ENCODE data around the gene SDHAF4. TPM values are rescaled to one million over a fixed set of nuclear protein-coding genes. Genes with fewer than 3 reads are reported as not detected.
"Not testable (repeated sequence)": the region's sequence is repeated elsewhere in the genome, so short reads cannot be mapped to it uniquely, and the experiment has no call there.

SDHAF4 gene
- polyA plus RNA-seq, 4 donors: 16.0 to 24.8 (median 20.8) TPM

DNA sequence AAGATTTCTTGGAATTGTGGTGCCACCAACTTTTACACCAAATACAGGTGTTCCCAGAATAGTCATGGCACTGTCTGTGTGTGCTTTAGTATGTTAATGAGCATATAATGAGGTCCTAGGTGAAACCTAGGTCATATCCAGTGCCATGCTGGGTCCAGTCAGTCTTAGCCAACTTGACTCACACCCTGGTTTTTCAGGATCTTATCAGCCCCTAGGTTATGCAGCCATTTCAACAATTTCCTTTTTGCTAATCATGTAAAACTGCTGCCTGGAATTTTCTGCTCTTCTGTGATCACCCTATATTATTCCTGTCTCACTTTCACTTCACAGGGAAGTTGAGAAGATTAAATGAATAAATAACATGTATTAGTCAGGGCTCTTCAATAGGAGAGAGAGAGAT is 23.7 kb downstream of the SDHAF4 start:
- no peak for DNase-seq (ENCODE audit: low read depth in 4 of 4, low spot score in 2 of 4)

DNA sequence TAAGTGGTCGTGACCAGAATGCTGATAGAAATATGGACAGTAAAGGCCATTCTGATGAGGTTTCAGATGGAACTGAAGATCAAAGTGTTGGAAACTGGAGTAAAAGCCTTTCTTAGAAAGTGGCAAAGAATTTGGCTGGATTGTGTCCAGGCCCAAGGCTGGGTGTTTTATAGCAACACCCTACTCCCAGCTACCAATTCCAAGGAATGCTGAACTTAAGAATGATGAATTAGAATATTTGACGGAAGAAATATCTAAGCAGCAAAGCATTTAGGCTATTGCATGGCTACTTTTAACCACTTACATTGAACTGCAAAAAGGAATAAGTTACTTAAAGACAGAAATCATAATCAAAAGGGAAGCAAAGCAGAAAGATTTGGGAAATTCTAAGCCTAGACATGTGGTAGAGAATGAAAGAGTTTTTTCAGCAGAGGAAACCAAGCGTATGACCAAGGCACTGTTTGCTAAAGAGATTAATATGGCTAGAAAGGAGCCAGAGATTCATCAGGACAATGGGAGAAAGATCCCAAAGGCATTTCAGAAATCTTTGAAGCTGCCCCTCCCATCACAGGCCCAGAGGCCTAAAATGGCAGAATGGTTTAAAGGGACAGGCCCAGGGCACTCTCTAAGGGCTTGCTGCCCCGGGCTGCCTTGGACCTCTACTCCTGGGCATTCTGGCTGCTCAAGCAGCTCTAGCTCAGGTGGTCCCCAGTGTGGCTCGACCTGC is 25.8 kb downstream of the SDHAF4 start:
- DNase-seq (ENCODE audit: low read depth in 4 of 4, low spot score in 2 of 4): no peak

DNA sequence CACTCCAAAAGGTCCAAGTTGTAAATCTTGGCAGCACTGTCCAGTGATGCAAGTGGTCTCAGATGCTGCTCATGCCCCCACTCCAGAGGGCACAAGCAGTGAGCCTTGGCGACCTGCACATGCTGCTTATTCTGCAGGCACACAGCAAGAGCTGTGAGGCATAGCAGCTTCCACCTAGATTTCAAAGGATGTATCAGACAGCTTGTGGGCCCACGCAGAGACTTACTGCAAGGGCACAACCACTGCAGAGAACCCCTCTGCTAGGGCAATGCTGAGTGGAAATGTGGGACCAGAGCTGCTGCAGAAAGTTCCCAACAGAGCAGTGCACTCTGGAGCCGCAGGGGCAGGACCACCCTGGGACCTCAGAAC is 26.4 kb downstream of the SDHAF4 start:
- DNase-seq (ENCODE audit: low read depth in 4 of 4, low spot score in 2 of 4): no peak

DNA sequence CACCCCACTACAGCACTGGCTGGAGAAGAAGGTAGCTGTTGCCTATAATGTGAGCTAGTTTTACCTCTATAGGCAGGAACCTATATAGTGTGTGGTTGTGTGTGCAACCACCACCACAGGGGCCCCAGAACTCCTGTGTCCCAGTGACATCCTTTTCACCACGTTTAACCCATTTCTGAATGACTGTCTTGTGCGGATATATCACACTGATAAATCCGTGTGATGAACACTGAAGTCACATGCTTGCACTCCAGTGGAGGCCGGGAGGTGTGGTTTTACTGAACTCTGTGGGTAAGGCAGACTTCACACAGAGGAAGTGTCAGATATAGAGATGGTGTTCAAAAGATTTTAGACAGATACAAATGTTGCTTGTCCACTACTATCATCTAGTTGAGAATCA is 32.5 kb downstream of the SDHAF4 start:
- DNase-seq (ENCODE audit: low read depth in 4 of 4, low spot score in 2 of 4): no peak

DNA sequence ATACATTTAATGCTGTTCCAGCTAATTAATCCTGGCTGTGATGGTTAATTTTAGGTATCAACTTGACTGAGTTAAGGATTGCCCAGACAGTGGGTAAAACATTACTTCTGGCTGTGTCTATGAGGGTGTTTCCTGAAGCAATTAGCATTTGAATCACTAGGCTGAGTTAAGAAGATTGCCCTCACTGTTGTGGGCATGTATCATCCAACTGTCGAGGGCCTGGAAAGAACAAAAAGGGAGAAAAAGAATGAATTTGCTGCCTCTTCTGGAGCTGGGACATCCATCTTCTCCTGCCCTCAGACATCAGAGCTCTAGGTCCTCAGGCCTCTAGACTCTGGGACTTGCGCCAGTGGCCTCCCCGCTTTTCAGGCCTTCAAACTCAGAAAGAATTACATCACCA is 34.3 kb downstream of the SDHAF4 start:
- DNase-seq (ENCODE audit: low read depth in 4 of 4, low spot score in 2 of 4): no peak

DNA sequence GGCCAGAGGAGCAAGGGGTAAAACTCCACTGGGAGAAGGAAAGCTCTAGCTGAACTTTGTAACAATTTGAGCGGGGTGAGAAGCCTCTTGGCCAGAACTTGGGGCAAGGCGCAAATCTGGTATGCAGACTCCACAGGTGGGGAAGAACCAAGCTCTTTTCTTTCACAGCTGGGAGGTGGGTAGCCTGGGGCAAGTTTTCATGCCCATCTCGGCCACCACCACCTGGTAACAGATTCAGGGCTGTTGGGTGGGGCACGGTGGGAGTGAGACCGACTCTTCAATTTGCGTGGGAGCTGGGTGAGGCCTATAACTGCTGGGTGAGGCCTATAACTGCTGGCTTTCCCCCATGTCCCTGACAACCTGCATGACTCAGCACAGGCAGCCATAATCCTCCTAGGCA is 37.5 kb downstream of the SDHAF4 start:
- DNase-seq (ENCODE audit: low read depth in 4 of 4, low spot score in 2 of 4): no peak

DNA sequence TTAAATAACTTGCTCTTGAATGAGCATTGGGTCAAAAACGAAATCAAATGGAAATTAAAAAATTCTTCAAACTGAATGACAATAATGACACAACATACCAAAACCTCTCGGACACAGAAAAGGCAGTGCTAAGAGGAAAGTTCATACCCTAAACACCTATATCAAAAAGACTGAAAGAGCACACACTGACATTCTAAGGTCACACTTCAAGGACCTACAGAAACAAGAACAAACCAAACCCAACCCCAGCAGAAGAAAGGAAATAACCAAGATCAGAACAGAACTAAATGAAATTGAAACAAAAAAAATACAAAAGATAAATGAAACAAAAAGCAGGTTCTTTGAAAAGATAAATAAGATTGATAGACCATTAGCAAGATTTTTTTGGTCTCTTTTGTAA is 40.6 kb downstream of the SDHAF4 start:
- DNase-seq (ENCODE audit: low read depth in 4 of 4, low spot score in 2 of 4): not testable (repeated sequence)

DNA sequence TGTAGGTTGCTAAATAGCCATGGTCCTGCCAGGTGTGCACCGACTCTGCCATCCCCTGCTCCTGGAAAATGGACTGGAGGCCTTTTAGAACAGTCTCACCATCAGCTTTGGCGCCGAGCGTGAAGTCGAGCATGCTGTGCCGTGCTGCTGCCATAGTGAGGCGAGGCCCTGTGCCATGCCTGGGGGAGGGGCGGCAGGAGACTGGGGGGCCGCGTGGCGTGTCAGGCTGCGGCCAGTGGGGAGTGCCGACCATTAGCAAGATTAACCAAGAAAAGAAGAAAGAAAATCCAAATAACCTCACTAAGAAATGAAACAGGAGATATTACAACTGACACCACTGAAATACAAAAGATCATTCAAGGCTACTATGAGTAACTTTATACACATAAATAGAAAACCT is 42.5 kb downstream of the SDHAF4 start:
- not testable (repeated sequence) for DNase-seq (ENCODE audit: low read depth in 4 of 4, low spot score in 2 of 4)

DNA sequence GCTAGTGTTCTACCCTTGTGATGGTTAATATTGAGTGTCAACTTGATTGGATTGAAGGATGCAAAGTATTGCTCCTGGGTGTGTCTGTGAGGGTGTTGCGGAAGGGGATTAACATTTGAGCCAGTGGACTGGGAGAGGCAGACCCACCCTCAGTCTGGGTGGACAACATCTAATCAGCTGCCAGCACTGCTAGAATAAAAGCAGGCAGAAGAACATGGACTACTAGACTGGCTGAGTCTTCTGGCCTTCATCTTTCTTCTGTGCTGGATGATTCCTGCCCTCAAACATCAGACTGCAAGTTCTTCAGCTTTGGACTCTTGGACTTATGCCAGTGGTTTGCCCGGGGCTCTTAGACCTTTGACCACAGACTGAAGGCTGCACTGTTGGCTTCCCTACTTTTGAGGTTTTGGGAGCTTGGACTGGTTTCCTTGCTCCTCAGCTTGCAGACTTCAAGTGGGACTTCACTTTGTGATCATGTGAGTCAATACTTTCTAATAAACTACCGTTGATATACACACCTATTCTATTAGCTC is 50.1 kb downstream of the SDHAF4 start:
- DNase-seq (ENCODE audit: low read depth in 4 of 4, low spot score in 2 of 4): no peak

DNA sequence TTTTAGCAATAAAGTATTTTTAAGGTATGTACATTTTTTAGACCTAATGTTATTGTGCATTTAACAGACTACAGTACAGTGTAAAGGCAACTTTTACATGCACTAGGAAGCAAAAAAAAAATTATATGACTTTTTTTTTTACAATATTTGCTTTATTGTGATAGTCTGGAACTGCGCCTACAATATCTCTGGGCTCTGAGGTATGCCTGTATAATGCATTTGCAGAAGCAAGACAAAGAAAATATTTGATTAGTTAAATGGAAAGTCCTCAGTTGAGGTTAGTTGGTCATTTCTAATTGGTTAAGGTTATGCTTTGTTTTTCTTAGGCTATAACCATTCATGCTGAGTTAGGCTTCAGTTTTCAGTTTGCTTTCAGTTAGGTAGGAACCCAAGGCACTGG is 54.0 kb downstream of the SDHAF4 start:
- DNase-seq (ENCODE audit: low read depth in 4 of 4, low spot score in 2 of 4): no peak

DNA sequence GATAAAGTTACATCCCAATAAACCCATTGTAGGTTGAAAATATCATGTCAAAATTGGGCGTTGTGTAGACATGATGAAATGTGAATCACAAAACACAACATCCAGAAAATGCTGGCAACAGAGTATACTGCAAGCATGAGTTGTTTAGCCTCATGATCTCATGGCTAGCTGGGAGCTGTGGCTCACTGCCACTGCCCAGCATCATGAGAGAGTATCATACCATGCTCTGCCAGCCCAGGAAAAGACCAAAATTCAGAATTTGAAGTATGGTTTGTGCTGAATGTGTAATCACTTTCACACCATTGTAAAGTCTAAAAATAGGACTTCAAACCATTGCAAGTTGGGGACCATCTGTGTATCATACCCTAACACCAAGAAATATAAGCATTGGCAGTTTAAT is 55.7 kb downstream of the SDHAF4 start:
- DNase-seq (ENCODE audit: low read depth in 4 of 4, low spot score in 2 of 4): no peak

DNA sequence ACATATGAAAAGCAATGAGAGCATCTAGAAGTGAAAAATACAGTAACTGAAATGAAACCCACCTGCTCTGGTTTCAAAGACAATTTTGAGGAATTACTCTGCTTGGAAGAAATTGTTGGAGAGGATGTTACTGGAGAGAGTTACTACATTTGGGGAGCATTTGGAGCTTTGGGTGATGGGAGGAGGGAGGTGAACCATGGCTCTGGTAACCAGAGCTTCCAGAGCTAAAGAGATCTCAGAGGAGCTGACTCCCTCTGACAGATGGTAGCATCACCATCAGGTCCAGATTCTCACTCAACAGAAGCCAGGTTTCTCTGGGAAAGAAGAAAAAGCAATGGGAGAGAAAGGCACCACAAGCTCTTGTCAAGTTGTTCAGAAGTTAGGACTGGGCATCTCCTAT is 58.7 kb downstream of the SDHAF4 start:
- DNase-seq (ENCODE audit: low read depth in 4 of 4, low spot score in 2 of 4): no peak

DNA sequence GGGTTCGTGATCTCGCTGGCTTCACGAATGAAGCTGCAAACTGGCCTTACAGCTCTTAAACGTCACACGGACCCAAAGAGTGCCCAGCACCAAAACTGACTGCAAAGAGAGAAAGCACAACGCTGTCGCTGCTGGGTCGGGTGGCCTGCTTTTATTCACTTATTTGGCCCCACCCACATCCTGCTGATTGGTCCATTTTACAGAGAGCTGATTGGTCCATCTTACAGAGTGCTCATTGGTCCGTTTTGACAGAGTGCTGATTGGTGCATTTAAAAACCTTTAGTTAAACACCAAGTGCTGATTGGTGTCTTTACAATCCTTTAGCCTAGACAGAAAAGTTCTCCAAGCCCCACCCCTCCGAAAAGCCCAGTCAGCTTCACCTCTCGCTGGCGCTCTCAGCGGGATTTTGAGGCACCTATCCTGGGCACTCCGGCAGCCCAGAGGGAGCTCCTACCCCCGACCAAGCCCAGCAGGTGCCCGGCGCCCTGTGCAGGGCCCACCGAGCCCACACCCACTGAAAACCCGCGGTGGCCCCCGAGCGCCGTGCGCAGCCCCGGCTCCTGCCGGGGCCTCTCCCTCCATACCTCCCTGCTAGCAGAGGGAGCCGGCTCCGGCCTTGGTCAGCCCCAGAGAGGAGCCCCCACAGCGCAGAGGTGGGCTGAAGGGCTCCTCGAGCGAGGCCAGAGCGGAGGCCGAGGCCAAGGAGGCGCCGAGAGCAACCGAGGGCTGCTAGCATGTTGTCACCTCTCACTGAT is 60.9 kb downstream of the SDHAF4 start:
- no peak for DNase-seq (ENCODE audit: low read depth in 4 of 4, low spot score in 2 of 4)

DNA sequence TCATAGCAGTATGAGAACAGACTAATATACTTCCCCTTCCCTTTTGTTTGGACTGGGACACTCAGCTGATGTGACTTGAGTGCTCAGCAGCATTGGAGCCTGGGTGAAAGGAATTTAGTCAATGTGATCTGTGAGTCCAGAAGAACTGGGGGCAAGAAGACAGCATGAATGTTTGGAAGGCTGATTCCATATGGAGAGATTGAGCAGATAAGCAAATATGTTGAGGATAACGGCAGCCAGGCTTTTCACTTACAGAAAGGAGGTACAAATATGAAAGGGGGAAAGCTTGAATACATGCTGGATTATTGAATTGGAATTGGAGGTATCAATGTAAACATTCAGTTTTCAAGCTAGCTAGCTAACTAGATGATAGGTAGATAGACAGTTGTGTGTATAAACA is 63.2 kb downstream of the SDHAF4 start:
- no peak for DNase-seq (ENCODE audit: low read depth in 4 of 4, low spot score in 2 of 4)

DNA sequence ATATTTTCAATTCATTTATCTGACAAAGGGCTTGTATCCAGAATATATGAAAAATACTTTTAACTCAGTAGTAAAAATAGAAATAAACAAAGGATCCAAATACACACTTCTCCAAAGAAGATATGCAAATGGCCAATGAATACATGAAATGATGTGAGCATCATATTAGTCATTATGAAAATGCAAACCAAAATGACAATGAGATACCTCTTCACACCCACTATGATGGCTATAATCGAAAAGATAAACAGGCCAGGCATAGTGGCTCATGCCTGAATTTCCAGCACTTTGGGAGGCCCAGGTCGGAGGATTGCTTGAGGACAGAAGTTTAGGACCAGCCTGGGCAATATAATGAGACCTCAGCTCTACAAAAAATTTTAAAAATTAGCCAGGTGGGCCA is 67.1 kb downstream of the SDHAF4 start:
- no peak for DNase-seq (ENCODE audit: low read depth in 4 of 4, low spot score in 2 of 4)

DNA sequence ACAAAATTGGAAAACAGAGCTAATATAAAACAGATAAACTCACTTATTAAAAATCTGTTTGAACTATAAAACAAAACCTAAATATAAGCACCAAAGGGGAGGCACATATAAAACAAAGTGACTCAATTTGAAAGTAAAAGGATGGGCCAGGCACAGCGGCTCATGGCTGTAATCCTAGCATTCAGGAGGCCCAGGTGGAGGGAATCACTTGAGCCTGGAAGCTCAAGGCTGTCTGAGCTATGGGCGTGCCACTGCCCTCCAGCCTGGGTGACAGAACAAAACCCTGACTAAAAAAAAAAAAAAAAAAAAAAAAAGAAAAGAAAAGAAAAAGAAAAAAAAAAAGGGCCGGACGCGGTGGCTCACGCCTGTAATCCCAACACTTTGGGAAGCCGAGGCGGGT is 69.9 kb downstream of the SDHAF4 start:
- DNase-seq (ENCODE audit: low read depth in 4 of 4, low spot score in 2 of 4): no peak

DNA sequence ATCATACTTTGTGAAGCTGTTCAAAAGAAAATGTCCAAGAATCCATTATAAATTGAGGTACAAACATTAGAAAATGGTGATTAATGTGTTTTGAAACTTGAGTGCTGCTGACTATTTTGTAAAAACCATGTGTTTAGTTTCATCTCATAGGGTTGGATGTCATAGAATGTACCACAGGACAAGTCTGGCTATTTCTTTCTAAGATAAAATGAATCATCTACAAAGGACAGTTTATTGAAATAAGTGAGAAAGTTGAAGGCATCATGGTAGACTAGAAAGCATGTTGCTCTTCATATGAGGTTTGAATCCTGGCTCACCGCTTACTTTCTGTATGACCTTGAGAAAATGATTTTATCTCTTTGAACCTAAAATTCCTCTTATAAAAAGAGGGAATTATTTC is 71.7 kb downstream of the SDHAF4 start:
- DNase-seq (ENCODE audit: low read depth in 4 of 4, low spot score in 2 of 4): no peak

Other genes with a start within 250 kb of the SDHAF4 start
- 10 to 100 TPM; 23.9 to 39.6 (median 27.9) TPM for gene FAM135A, start 153.4 kb upstream of the SDHAF4 start, polyA plus RNA-seq (ENCODE audit: insufficient read length in 4 of 4)
- 10 to 100 TPM; 26.9 to 31.3 (median 27.4) TPM for gene SMAP1, start 101.0 kb downstream of the SDHAF4 start, polyA plus RNA-seq (ENCODE audit: insufficient read length in 4 of 4)

All from left renal cortex interstitium (tissue), 4 donors.